Measurements from ENCODE around the gene MAGEH1.

GRCh38 chrX:55451626-55451989, 319 bp upstream of the MAGEH1 start:
- no peak for TF ChIP-seq CTCF (IDR thresholded peaks at IDR 0.05; ENCODE audit: insufficient read depth, low read length, poor library complexity, severe bottlenecking)
- no peak for TF ChIP-seq EZH2phosphoT487 (conservative IDR thresholded peaks at IDR 0.05; ENCODE audit: low read length)
